Measurements from ENCODE around the gene CASQ1. TPM values are rescaled to one million over a fixed set of nuclear protein-coding genes. Genes with fewer than 3 reads are reported as not detected.

CASQ1 gene
- total RNA-seq, 1 donor from 2014 or later: 1.7 TPM

DNA sequence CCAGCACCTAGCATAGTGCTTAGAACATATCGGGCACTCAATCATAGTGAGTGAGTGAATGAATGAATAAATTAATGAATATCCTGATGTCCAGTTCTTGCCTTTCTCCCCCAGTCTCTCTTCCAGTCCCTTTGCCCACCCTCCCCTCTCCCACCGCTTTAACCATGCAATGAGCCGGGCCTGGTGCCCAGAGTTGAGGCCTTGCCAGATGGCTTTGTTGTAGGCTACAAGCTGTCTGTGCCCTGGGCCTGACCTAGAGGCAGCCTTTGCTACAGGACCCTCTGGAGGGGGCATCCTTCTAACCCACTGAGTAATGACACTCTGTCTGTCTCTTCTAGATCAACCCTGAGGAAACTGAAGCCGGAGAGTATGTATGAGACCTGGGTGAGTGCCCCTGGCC, 6.9 kb downstream of the CASQ1 start:
- H3K79me2 ChIP-seq (ENCODE audit: insufficient read depth, low read length): no peaks in the 10 kb centered on the region
- Mint-ChIP-seq H3K9me3 (ENCODE audit: unreplicated experiment) (peaks cover 5% of the 10 kb centered on the region), H3K27ac (ENCODE audit: unreplicated experiment) (no peak overlapping the region), H3K27me3 (ENCODE audit: low read depth, unreplicated experiment) (peaks cover 4% of the 10 kb centered on the region), H3K36me3 (ENCODE audit: low read depth, unreplicated experiment) (no peaks in the 10 kb centered on the region), H3K4me1 (ENCODE audit: low read depth, unreplicated experiment) (no peaks in the 10 kb centered on the region), H3K4me3 (ENCODE audit: unreplicated experiment) (no peak overlapping the region)
- DNase-seq (ENCODE audit: low read depth): no peak
- H3K4me1 ChIP-seq (ENCODE audit: insufficient read depth, low read length): peaks cover 8% of the 10 kb centered on the region
- no peaks in the 10 kb centered on the region for H4K20me1 ChIP-seq (ENCODE audit: insufficient read depth, low read length)
- H3K27ac ChIP-seq (ENCODE audit: low read depth, low read length): no peak overlapping the region
- no peak overlapping the region for H2AFZ ChIP-seq (ENCODE audit: low read depth, low read length)
- no peaks in the 10 kb centered on the region for H3K36me3 ChIP-seq (ENCODE audit: insufficient read depth, low read length)
- no peak overlapping the region for H3K4me3 ChIP-seq (ENCODE audit: insufficient read depth, low read depth, low read length)
- H3K9me3 ChIP-seq (ENCODE audit: insufficient read depth, low read depth, low read length): no peaks in the 10 kb centered on the region
- no peak overlapping the region for H3K4me2 ChIP-seq (ENCODE audit: low read length)
- no peak for TF ChIP-seq EZH2 (IDR thresholded peaks at IDR 0.05; ENCODE audit: insufficient read depth, low read length)
- TF ChIP-seq, protein P1, sequence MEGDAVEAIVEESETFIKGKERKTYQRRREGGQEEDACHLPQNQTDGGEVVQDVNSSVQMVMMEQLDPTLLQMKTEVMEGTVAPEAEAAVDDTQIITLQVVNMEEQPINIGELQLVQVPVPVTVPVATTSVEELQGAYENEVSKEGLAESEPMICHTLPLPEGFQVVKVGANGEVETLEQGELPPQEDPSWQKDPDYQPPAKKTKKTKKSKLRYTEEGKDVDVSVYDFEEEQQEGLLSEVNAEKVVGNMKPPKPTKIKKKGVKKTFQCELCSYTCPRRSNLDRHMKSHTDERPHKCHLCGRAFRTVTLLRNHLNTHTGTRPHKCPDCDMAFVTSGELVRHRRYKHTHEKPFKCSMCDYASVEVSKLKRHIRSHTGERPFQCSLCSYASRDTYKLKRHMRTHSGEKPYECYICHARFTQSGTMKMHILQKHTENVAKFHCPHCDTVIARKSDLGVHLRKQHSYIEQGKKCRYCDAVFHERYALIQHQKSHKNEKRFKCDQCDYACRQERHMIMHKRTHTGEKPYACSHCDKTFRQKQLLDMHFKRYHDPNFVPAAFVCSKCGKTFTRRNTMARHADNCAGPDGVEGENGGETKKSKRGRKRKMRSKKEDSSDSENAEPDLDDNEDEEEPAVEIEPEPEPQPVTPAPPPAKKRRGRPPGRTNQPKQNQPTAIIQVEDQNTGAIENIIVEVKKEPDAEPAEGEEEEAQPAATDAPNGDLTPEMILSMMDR (IDR thresholded peaks at IDR 0.05; ENCODE audit: insufficient read depth, low read depth, low read length): no peak
- no peak for FAIRE-seq
- no peaks in the 10 kb centered on the region for H3K27me3 ChIP-seq (ENCODE audit: insufficient read depth, low read length)
- no peak overlapping the region for H3K9ac ChIP-seq (ENCODE audit: low read length)

DNA sequence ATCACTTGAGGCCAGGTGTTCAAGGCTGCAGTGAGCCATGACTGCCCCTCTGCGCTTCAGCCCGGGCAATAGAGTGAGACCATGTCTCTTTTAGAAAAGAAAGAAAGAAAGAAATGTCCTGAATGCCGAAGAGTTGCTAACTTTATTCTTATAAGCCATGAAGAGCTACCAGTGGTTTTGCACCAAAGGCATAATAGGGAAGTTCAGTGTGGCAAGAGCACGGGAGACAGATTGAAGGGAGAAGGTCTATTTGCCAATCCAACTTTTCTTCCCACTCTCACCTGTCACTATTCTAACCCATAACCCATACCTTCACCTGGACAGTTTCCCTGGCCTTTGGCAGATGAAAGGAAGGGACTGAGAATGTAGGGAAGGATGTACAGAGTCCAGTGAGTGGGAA, 10.4 kb downstream of the CASQ1 start:
- Mint-ChIP-seq H3K36me3 (ENCODE audit: low read depth, unreplicated experiment) (no peaks in the 10 kb centered on the region), H3K4me3 (ENCODE audit: unreplicated experiment) (no peak overlapping the region), H3K27ac (ENCODE audit: unreplicated experiment) (no peak overlapping the region), H3K27me3 (ENCODE audit: low read depth, unreplicated experiment) (peaks cover 4% of the 10 kb centered on the region), H3K9me3 (ENCODE audit: unreplicated experiment) (peaks cover 5% of the 10 kb centered on the region), H3K4me1 (ENCODE audit: low read depth, unreplicated experiment) (peaks cover 11% of the 10 kb centered on the region)
- Histone ChIP-seq H3K27ac (ENCODE audit: low read depth, low read length) (no peak overlapping the region), H3K4me3 (ENCODE audit: insufficient read depth, low read depth, low read length) (no peak overlapping the region), H3K9me3 (ENCODE audit: insufficient read depth, low read depth, low read length) (no peaks in the 10 kb centered on the region), H3K9ac (ENCODE audit: low read length) (no peak overlapping the region), H3K4me1 (ENCODE audit: insufficient read depth, low read length) (peaks cover 3% of the 10 kb centered on the region), H2AFZ (ENCODE audit: low read depth, low read length) (no peak overlapping the region), H4K20me1 (ENCODE audit: insufficient read depth, low read length) (no peaks in the 10 kb centered on the region), H3K36me3 (ENCODE audit: insufficient read depth, low read length) (no peaks in the 10 kb centered on the region), H3K27me3 (ENCODE audit: insufficient read depth, low read length) (no peaks in the 10 kb centered on the region), H3K79me2 (ENCODE audit: insufficient read depth, low read length) (peaks cover 6% of the 10 kb centered on the region), H3K4me2 (ENCODE audit: low read length) (no peak overlapping the region)
- DNase-seq (ENCODE audit: low read depth): no peak
- TF ChIP-seq EZH2 (IDR thresholded peaks at IDR 0.05; ENCODE audit: insufficient read depth, low read length): no peak
- TF ChIP-seq, protein P1 (IDR thresholded peaks at IDR 0.05; ENCODE audit: insufficient read depth, low read depth, low read length): no peak
- no peak for FAIRE-seq

DNA sequence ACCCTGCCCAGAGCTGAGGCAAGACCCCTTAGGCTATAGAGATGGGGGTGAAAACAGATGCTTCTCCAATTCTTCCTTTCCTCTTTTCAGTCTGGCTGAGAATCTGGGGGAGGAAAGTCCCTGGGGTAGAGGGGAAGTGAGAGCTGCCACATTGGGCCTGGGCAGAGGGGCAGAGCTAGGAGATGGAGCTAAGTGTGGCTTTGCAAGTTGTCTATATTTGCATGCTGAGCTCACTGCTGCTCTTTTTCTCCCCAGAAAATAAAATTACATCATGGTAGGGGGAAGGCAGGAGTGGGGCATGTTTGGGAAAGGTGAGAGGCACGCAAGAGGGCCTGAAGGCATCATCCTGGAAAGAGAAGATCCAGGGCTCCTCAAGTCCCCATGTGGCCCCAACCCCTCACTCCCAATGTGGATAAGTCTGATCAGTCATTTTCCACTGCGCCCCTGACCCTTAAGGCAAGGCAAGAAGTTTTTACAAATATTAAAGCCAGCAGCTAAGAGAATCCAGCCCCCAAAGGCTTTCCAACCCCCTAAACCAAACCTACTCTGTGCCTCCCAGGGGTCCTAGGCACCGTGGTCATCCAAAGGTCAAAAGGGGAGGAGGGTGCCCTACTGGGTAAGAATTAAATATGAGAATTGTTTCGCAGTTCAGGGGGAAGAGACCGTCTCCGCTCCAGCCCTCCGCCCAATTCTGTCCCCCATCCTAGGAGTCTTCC, 14.3 kb downstream of the CASQ1 start:
- no peak for FAIRE-seq

More for the DNA sequence above, 14.3 kb downstream of the CASQ1 start:
- no peaks in the 10 kb centered on the region for H3K9me3 ChIP-seq (ENCODE audit: insufficient read depth, low read depth, low read length)
- Mint-ChIP-seq H3K36me3 (ENCODE audit: low read depth, unreplicated experiment) (peaks cover 22% of the 10 kb centered on the region), H3K27me3 (ENCODE audit: low read depth, unreplicated experiment) (peaks cover 2% of the 10 kb centered on the region), H3K9me3 (ENCODE audit: unreplicated experiment) (no peaks in the 10 kb centered on the region), H3K4me3 (ENCODE audit: unreplicated experiment) (peak overlapping the region; percentile 88), H3K27ac (ENCODE audit: unreplicated experiment) (peak overlapping the region; percentile 93), H3K4me1 (ENCODE audit: low read depth, unreplicated experiment) (peaks cover 43% of the 10 kb centered on the region)
- peak overlapping the region; percentile 52 for H3K9ac ChIP-seq (ENCODE audit: low read length)
- no peak overlapping the region for H3K4me3 ChIP-seq (ENCODE audit: insufficient read depth, low read depth, low read length)
- no peak overlapping the region for H2AFZ ChIP-seq (ENCODE audit: low read depth, low read length)
- peaks cover 8% of the 10 kb centered on the region for H3K36me3 ChIP-seq (ENCODE audit: insufficient read depth, low read length)
- H3K79me2 ChIP-seq (ENCODE audit: insufficient read depth, low read length): peaks cover 40% of the 10 kb centered on the region
- H3K4me2 ChIP-seq (ENCODE audit: low read length): peak overlapping the region; percentile 81
- no peak for TF ChIP-seq EZH2 (IDR thresholded peaks at IDR 0.05; ENCODE audit: insufficient read depth, low read length)
- TF ChIP-seq, protein P1 (IDR thresholded peaks at IDR 0.05; ENCODE audit: insufficient read depth, low read depth, low read length): no peak
- H3K4me1 ChIP-seq (ENCODE audit: insufficient read depth, low read length): peaks cover 36% of the 10 kb centered on the region
- peaks cover 32% of the 10 kb centered on the region for H4K20me1 ChIP-seq (ENCODE audit: insufficient read depth, low read length)
- H3K27me3 ChIP-seq (ENCODE audit: insufficient read depth, low read length): no peaks in the 10 kb centered on the region
- H3K27ac ChIP-seq (ENCODE audit: low read depth, low read length): peak overlapping the region; percentile 34
- no peak for DNase-seq (ENCODE audit: low read depth)

All from astrocyte (in vitro differentiated cells and primary cell).